A673 (cell line): ENCODE data around the gene FSD1L. TPM values are rescaled to one million over a fixed set of nuclear protein-coding genes. Genes with fewer than 3 reads are reported as not detected.

Experiments
- BruUV-seq: library from RNA; stranded (reverse); fragments of 400-500 nt; replicated peaks from 2 replicates; lab custom pipeline; 2021; lab: Mats Ljungman, UMichigan
- CTCF ChIA-PET: fragments of 300-600 bp; sonication (Branson Sonifier 250); formaldehyde crosslinking; loops from one replicate; lab custom pipeline; 2022; ENCODE audit warnings: antibody characterized with exemption; lab: Charles Lee
- POLR2A ChIA-PET: fragments of 300-600 bp; sonication (Branson Sonifier 250); formaldehyde crosslinking; loops from one replicate; lab custom pipeline; 2022; ENCODE audit warnings: antibody characterized with exemption; ENCODE audit not compliant: low non-redundant PET; lab: Charles Lee
- DNase-seq: peaks from one replicate; pipeline ENCODE4 v3.0.0-alpha.2; 2015; ENCODE audit warnings: low spot score
- H3K27ac ChIP-seq: fragments of 200-600 bp; sonication (generic); 2 replicates; pipeline ENCODE4 v1.5.1; 2016; ENCODE audit warnings: mixed run types, low read depth, mild to moderate bottlenecking, mixed read lengths, antibody characterized with exemption, low read length; ENCODE audit not compliant: poor library complexity, severe bottlenecking
- H3K27me3 ChIP-seq: fragments of 200-600 bp; sonication (generic); replicated peaks from 2 replicates; pipeline ENCODE4 v1.6.1; 2017; ENCODE audit warnings: mixed run types, low read depth, mild to moderate bottlenecking, mixed read lengths, antibody characterized with exemption, low read length; ENCODE audit not compliant: insufficient read depth, poor library complexity
- H3K36me3 ChIP-seq: fragments of 200-600 bp; sonication (generic); 2 replicates; pipeline ENCODE4 v1.6.1; 2016; ENCODE audit warnings: mixed run types, mild to moderate bottlenecking, mixed read lengths, antibody characterized with exemption, low read length; ENCODE audit not compliant: insufficient read depth, poor library complexity, severe bottlenecking
- H3K4me1 ChIP-seq: fragments of 200-600 bp; sonication (generic); 2 replicates; pipeline ENCODE4 v1.6.1; 2017; ENCODE audit warnings: mixed run types, mild to moderate bottlenecking, mixed read lengths, antibody characterized with exemption, low read length; ENCODE audit not compliant: insufficient read depth, poor library complexity, severe bottlenecking
- H3K4me3 ChIP-seq: fragments of 200-600 bp; sonication (generic); 2 replicates; pipeline ENCODE4 v1.5.1; 2016; ENCODE audit warnings: low read depth, mixed run types, mild to moderate bottlenecking, mixed read lengths, low read length; ENCODE audit not compliant: poor library complexity, severe bottlenecking
- H3K9me3 ChIP-seq: fragments of 200-600 bp; sonication (generic); 2 replicates; pipeline ENCODE4 v1.6.1; 2016; ENCODE audit warnings: mixed run types, low read depth, mild to moderate bottlenecking, mixed read lengths, antibody characterized with exemption, low read length; ENCODE audit not compliant: poor library complexity, severe bottlenecking
- EZH2 ChIP-seq: fragments of 200-600 bp; sonication (generic); IDR thresholded peaks from 2 replicates; pipeline ENCODE4 v1.6.1; 2017; ENCODE audit warnings: borderline replicate concordance, low read depth, mild to moderate bottlenecking, mixed read lengths, antibody characterized with exemption, low read length; ENCODE audit not compliant: poor library complexity, severe bottlenecking
- intact Hi-C: fragments of 100-400 bp; cut with micrococcal nuclease; formaldehyde crosslinking; loops from one replicate; pipeline ENCODE4 v1.10.0; 2022; ENCODE audit not compliant: unreplicated experiment
- total RNA-seq: library from RNA; stranded (reverse); gene quantifications from 2 replicates; pipeline ENCODE4 v1.2.3, GENCODE V29; 2021
- TF ChIP-seq, protein P1 (sequence below): fragments of 300-800, 200-600 bp; sonication (generic); conservative IDR thresholded peaks from 2 replicates; pipeline ENCODE4 v1.5.1; 2017; ENCODE audit warnings: low read depth, mild to moderate bottlenecking, antibody characterized with exemption, low read length, moderate library complexity, mixed read lengths

Gene FSD1L
- total RNA-seq, 1 experiment from 2014 or later = 9.8 TPM

DNA sequence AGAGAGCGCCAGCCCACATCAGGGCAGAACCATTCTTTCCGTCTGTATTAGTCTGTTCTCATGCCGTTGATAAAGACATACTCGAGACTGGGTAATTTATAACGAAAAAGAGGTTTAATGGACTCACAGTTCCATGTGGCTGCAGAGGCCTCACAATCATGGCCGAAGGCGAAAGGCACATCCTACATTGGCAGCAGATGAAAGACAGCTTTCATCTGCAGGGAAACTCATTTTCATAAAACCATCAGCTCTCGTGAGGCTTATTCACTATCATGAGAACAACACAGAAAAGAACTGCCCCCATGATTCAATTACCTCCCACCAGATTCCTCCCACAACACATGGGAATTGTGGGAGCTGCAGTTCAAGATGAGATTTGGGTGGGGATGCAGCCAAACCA is 4.7 kb upstream of the FSD1L start:
- intact Hi-C loops = no loop called here
- Histone ChIP-seq H3K27me3 (no peaks in the 10 kb centered on the region), H3K36me3 (no peaks in the 10 kb centered on the region), H3K9me3 (no peaks in the 10 kb centered on the region), H3K27ac (no peak overlapping the region), H3K4me1 (no peaks in the 10 kb centered on the region), H3K4me3 (no peak overlapping the region)
- POLR2A ChIA-PET = interaction anchor here (0.6 kb wide), 1 partner anchor 13 kb away, joined by 4 read pairs; no protein-coding TSS in a partner anchor
- BruUV-seq = no TSS peak
- CTCF ChIA-PET = no interaction called here
- no peak for DNase-seq
- TF ChIP-seq, protein P1, sequence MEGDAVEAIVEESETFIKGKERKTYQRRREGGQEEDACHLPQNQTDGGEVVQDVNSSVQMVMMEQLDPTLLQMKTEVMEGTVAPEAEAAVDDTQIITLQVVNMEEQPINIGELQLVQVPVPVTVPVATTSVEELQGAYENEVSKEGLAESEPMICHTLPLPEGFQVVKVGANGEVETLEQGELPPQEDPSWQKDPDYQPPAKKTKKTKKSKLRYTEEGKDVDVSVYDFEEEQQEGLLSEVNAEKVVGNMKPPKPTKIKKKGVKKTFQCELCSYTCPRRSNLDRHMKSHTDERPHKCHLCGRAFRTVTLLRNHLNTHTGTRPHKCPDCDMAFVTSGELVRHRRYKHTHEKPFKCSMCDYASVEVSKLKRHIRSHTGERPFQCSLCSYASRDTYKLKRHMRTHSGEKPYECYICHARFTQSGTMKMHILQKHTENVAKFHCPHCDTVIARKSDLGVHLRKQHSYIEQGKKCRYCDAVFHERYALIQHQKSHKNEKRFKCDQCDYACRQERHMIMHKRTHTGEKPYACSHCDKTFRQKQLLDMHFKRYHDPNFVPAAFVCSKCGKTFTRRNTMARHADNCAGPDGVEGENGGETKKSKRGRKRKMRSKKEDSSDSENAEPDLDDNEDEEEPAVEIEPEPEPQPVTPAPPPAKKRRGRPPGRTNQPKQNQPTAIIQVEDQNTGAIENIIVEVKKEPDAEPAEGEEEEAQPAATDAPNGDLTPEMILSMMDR = no peak
- TF ChIP-seq EZH2 = no peak

DNA sequence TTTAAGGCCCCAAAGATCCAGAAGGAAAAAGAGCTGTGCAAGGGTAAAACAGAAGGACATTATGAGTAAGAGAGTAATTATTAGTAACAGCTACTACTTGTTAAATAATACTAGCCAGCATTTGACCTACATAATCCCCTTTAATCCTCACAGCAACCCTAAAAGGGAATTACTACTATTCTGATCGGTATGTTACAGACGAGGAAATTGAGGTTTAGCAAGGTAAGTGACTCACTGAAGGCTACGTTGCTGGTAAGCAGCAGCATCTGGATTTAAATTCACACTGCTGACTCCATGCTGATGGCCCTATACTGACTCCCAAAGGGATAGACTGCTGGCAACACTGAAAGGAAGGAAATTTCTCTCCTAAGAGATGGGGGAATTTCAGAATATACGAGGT is 3.7 kb upstream of the FSD1L start:
- ChIA-PET POLR2A (no interaction called here), CTCF (no interaction called here)
- no peak overlapping the region for H3K4me3 ChIP-seq
- DNase-seq = no peak
- no peak for TF ChIP-seq EZH2
- TF ChIP-seq, protein P1 = no peak
- no peak overlapping the region for H3K27ac ChIP-seq
- H3K4me1 ChIP-seq = peaks cover 5% of the 10 kb centered on the region
- BruUV-seq = no TSS peak
- no peaks in the 10 kb centered on the region for H3K9me3 ChIP-seq
- intact Hi-C loops = no loop called here
- no peaks in the 10 kb centered on the region for H3K36me3 ChIP-seq
- H3K27me3 ChIP-seq = no peaks in the 10 kb centered on the region

DNA sequence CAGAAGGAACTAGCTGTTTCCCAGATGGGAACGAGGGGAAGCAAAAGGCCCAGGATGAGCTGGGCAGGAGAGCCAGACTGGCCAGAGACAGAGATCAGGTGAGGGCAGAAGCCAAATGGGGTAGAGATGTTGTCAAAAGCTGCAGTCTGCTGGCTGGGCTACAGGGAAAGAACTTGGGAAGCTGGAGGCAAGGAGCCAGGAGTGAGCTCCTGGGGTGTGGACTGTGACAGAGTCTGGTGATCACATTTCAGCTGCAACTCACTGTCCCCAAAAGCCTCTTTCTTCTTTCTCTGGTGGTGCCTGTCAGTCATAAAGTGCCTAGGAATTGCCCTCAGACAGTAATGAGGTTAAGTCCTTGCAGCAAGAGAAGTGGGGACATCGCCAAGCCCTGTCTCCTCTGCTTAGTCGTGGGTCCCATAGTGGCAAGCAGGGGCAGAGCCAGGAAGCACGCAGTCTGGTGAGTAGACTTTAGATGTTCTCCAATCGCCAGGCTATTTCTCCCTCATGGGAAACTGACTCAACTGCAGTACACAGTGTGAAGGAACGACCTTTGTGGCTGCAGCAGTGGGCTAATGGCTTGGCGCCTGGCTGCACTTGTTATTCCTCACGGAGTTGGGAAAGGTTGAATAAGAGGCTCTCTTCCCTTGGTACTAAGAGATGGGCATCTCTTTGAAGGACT is 2.5 kb upstream of the FSD1L start:
- no peak overlapping the region for H3K27ac ChIP-seq
- no peaks in the 10 kb centered on the region for H3K36me3 ChIP-seq
- H3K27me3 ChIP-seq = no peaks in the 10 kb centered on the region
- POLR2A ChIA-PET = no interaction called here
- no peaks in the 10 kb centered on the region for H3K9me3 ChIP-seq
- no peak for DNase-seq
- H3K4me1 ChIP-seq = peaks cover 6% of the 10 kb centered on the region
- TF ChIP-seq EZH2 = no peak
- TF ChIP-seq, protein P1 = no peak
- CTCF ChIA-PET = no interaction called here
- intact Hi-C loops = no loop called here
- BruUV-seq = no TSS peak
- H3K4me3 ChIP-seq = no peak overlapping the region
